ENCODE measurements around the gene SDK1.

- TF ChIP-seq, protein P1, sequence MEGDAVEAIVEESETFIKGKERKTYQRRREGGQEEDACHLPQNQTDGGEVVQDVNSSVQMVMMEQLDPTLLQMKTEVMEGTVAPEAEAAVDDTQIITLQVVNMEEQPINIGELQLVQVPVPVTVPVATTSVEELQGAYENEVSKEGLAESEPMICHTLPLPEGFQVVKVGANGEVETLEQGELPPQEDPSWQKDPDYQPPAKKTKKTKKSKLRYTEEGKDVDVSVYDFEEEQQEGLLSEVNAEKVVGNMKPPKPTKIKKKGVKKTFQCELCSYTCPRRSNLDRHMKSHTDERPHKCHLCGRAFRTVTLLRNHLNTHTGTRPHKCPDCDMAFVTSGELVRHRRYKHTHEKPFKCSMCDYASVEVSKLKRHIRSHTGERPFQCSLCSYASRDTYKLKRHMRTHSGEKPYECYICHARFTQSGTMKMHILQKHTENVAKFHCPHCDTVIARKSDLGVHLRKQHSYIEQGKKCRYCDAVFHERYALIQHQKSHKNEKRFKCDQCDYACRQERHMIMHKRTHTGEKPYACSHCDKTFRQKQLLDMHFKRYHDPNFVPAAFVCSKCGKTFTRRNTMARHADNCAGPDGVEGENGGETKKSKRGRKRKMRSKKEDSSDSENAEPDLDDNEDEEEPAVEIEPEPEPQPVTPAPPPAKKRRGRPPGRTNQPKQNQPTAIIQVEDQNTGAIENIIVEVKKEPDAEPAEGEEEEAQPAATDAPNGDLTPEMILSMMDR (IDR thresholded peaks at IDR 0.05) = no peak
- no peak for TF ChIP-seq POLR2A (IDR thresholded peaks at IDR 0.05)
Observed at GRCh38 chr7:3380886-3381685, 80.0 kb downstream of the SDK1 start.

Measured in uterus (tissue), 2 donors.